GM21381 (cell line): Measurements from ENCODE around the gene TOMM34.

Experiments used
- ATAC-seq: cut with Tn5 transposase; IDR thresholded peaks from one replicate; pipeline ENCODE4 v1.9.1; 2021; ENCODE audit warnings: mild to moderate bottlenecking, moderate library complexity; ENCODE audit not compliant: unreplicated experiment

Gene TOMM34

DNA sequence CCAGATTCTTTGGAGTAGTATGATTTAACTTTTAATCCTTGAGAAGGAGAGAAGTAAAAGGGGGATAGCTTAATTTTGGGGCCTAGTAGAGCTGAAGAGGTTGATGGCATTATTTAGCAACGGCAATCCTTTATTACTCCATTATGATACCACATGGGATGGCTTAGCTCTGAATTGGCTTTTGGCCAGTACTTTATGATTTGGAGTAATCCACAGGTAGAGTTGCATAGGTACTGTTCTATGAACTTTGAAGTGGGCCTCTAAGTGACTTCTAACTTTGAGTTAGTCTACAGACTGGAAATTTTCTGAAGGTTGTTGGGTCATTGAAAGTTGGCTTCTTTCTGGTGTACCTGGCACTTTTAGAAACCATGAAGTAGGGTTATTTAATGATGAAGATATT is 63.1 kb downstream of the TOMM34 start:
- ATAC-seq, result no peak

DNA sequence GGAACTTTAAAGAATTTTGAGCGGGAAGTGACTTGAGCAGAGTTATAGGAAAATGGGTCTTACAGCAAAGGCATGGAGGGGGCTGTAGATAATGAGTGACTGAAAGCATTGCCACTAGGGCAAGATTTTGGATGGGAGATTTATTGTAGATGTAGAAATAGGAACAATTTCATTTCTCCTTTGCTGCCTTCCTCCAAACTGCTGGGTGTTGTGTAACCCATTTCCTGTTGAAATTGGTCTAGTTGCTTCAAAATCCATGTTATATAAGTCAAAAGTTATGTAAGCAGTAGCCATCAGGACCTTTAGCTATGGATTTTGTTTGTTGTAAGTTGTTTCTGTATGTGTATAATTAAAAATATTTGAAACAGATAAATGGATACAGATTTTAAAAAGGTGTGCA is 63.6 kb downstream of the TOMM34 start:
- ATAC-seq, result no peak

DNA sequence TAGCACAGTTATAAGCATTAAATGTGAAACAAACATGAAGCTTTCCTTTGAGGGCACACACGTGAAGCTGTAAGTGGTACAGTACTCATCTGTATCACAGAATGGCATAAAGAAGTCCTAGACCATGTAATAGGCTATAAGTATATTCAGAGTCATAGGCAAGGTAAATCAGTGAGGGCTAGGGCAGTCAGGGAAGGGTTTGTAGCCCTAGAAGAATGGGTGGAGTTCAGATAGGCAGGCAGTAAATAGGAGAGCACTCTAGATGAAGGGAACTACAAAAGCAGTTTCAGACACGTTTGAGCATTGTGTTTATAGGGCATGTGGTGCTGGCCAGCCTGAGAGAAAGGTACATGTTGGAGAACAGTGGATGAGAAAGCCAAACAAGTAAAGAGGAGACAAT is 65.2 kb downstream of the TOMM34 start:
- ATAC-seq, result no peak
